H1 (cell line): Measurements from ENCODE around the gene OR51F2. TPM values are rescaled to one million over a fixed set of nuclear protein-coding genes. Genes with fewer than 3 reads are reported as not detected.

Experiments used
- CEBPB ChIP-seq: IDR thresholded peaks from 2 replicates; pipeline ENCODE4 v1.6.1; 2012; ENCODE audit warnings: low read depth, low read length
- CHD1 ChIP-seq: IDR thresholded peaks from 2 replicates; pipeline ENCODE4 v1.6.1; 2012; ENCODE audit warnings: low read depth, low read length, improper control_type of control experiment
- GTF2F1 ChIP-seq: IDR thresholded peaks from 2 replicates; pipeline ENCODE4 v1.6.1; 2012; ENCODE audit warnings: low read depth, low read length, improper control_type of control experiment, borderline replicate concordance
- MAFK ChIP-seq: IDR thresholded peaks from 2 replicates; pipeline ENCODE4 v1.6.1; 2012; ENCODE audit warnings: low read depth, mild to moderate bottlenecking, improper control_type of control experiment, low read length
- SP4 ChIP-seq: IDR thresholded peaks from 2 replicates; pipeline ENCODE4 v1.6.1; 2012; ENCODE audit warnings: low read length, inconsistent platforms
- TAF1 ChIP-seq: IDR thresholded peaks from 2 replicates; pipeline ENCODE4 v1.6.1; 2011; ENCODE audit warnings: mild to moderate bottlenecking, low read depth, low read length
- TBP ChIP-seq: IDR thresholded peaks from 2 replicates; pipeline ENCODE4 v1.6.1; 2011; ENCODE audit warnings: low read depth, low read length, improper control_type of control experiment
- TEAD4 ChIP-seq: IDR thresholded peaks from 2 replicates; pipeline ENCODE4 v1.6.1; 2012; ENCODE audit warnings: low read depth, low read length, inconsistent platforms, mixed read lengths
- polyA plus RNA-seq, 7 experiments: library from polyadenylated mRNA; depleted of rRNA in 3 of 7; stranded (reverse) in 5 of 7; unstranded in 2 of 7; fragments of >200 nt in 5 of 7; fragments of 200-250 nt in 2 of 7; gene quantifications; 1 replicate in 5 of 7; 2 replicates in 1 of 7; 4 replicates in 1 of 7; pipeline versions ENCODE4 v1.2.1 to v1.2.3, GENCODE V29; 2011 to 2013; ENCODE audit warnings: missing spikeins in 2 of 7, mixed read lengths in 2 of 7
- total RNA-seq: library from RNA; stranded (reverse); fragmentation: NEBNext Ultra II Directional; extraction: Animal tissue kit (Norgen Biotek cat#: 25700); gene quantifications from 2 replicates; pipeline ENCODE4 v1.2.1, GENCODE V29; 2021
- TF ChIP-seq, protein P1 (sequence below), 3 experiments: IDR thresholded peaks; 1 replicate in 2 of 3; 2 replicates in 1 of 3; pipeline versions ENCODE4 v1.5.1 to v1.6.1; 2011; ENCODE audit warnings: low read length in 3 of 3, mild to moderate bottlenecking in 3 of 3, inconsistent platforms in 2 of 3, low read depth in 1 of 3, moderate library complexity in 1 of 3; ENCODE audit not compliant: insufficient read depth in 1 of 3; ENCODE audit errors: control extremely low read depth in 1 of 3

OR51F2 gene
- total and polyA plus RNA-seq, 2 of the 8 experiments (the other 6 are each of a cell fraction or from before 2014, with no cell fraction given): 0.15 TPM; not detected in 1

DNA sequence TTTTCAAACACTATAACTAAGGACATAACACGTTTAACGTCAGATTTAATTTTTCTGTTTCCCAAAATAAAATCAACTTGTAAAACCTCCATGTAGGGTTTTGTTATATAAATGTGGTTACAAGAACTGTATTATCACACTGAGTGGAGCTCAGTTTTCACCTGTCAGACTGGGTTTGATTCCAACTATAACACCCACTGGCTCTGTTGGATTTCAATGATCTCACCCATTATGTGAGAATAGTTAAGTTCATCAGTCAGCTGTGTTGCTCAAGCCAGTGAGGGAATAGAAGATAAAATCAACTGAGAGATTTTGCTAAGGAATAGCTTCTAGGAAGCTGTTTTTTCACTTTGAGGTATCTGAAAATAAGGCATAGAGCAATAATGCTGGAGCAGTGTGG lies 11.9 kb upstream of the OR51F2 start (continued):
- TF ChIP-seq, protein P1, sequence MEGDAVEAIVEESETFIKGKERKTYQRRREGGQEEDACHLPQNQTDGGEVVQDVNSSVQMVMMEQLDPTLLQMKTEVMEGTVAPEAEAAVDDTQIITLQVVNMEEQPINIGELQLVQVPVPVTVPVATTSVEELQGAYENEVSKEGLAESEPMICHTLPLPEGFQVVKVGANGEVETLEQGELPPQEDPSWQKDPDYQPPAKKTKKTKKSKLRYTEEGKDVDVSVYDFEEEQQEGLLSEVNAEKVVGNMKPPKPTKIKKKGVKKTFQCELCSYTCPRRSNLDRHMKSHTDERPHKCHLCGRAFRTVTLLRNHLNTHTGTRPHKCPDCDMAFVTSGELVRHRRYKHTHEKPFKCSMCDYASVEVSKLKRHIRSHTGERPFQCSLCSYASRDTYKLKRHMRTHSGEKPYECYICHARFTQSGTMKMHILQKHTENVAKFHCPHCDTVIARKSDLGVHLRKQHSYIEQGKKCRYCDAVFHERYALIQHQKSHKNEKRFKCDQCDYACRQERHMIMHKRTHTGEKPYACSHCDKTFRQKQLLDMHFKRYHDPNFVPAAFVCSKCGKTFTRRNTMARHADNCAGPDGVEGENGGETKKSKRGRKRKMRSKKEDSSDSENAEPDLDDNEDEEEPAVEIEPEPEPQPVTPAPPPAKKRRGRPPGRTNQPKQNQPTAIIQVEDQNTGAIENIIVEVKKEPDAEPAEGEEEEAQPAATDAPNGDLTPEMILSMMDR (IDR thresholded peaks at IDR 0.05; ENCODE audit: control extremely low read depth in 1 of 3, insufficient read depth in 1 of 3, low read depth in 1 of 3, low read length in 3 of 3): no peak
- TF ChIP-seq SP4 (no peak), CHD1 (no peak), TAF1 (no peak), GTF2F1 (no peak), TBP (no peak), TEAD4 (no peak), MAFK (no peak), CEBPB (no peak)
